Muscle of arm (tissue), 14 donors: ENCODE measurements around the gene FAM180B. TPM values are rescaled to one million over a fixed set of nuclear protein-coding genes. Genes with fewer than 3 reads are reported as not detected.
A peak's percentile ranks its signal among the peaks of the same experiment; 100 is the strongest.
"Not testable (repeated sequence)": the region's sequence is repeated elsewhere in the genome, so short reads cannot be mapped to it uniquely, and the experiment has no call there.

ENCODE experiments used
- DNase-seq: peaks from one replicate; pipeline ENCODE4 v3.0.0-alpha.2; 2013
- long read RNA-seq, 11 donors: transcript quantifications; one replicate each; lab custom pipeline, GENCODE V29; 2026
- polyA plus RNA-seq, 12 donors: library from polyadenylated mRNA; unstranded; fragments of 120-200 nt; gene quantifications; one replicate each; pipeline ENCODE4 v1.2.1, GENCODE V29; 2013; ENCODE audit not compliant: insufficient read length in 12 of 12

FAM180B gene
- 1 to 10 TPM in 10 of 12 donors, not detected in 2; 2.2 to 4.2 (median 3.1) TPM for polyA plus RNA-seq
- long read RNA-seq, donor 1: 0 reads
- long read RNA-seq, donor 2, partial matches to known transcripts: 0 of 1 reads
- long read RNA-seq, donor 2, other reads (novel, unspliced or antisense): 0 of 1 reads
- long read RNA-seq, donor 3, partial matches to known transcripts: 0 of 2 reads
- long read RNA-seq, donor 3, other reads (novel, unspliced or antisense): 0 of 2 reads
- long read RNA-seq, donor 4: 0 reads
- long read RNA-seq, donor 5: 0 reads
- long read RNA-seq, donor 6: 0 reads
- long read RNA-seq, donor 7: 0 reads
- long read RNA-seq, donor 8, partial matches to known transcripts: 5 of 5 reads
- long read RNA-seq, donor 8, other reads (novel, unspliced or antisense): 0 of 5 reads
- long read RNA-seq, donor 9, partial matches to known transcripts: 0 of 1 reads
- long read RNA-seq, donor 9, other reads (novel, unspliced or antisense): 0 of 1 reads
- long read RNA-seq, donor 10: 0 reads
- long read RNA-seq, donor 11: 0 reads

GRCh38 chr11:47586098-47586855 lies at the start of gene FAM180B:
Gene FAM180B, plus strand, starts transcription at chr11:47586678. Its CDS starts 91 bp downstream, at chr11:47586769.
- DNase-seq: peak; percentile 72

- DNase-seq: peak; percentile 44
Measured at GRCh38 chr11:47536915-47537314, 49.6 kb upstream of the FAM180B start.

GRCh38 chr11:47538741-47539565 lies 47.5 kb upstream of the FAM180B start:
- DNase-seq: no peak

GRCh38 chr11:47539681-47540039 lies 46.8 kb upstream of the FAM180B start:
- no peak for DNase-seq

GRCh38 chr11:47541070-47541469 lies 45.4 kb upstream of the FAM180B start:
- no peak for DNase-seq

- DNase-seq: no peak
Measured at GRCh38 chr11:47545298-47545697, 41.2 kb upstream of the FAM180B start.

- not testable (repeated sequence) for DNase-seq
Measured at GRCh38 chr11:47546274-47546673, 40.2 kb upstream of the FAM180B start.

GRCh38 chr11:47550288-47551047 lies 36.0 kb upstream of the FAM180B start:
- no peak for DNase-seq

GRCh38 chr11:47551086-47551485 lies 35.4 kb upstream of the FAM180B start:
- no peak for DNase-seq

GRCh38 chr11:47552056-47552565 lies 34.4 kb upstream of the FAM180B start:
- peak; percentile 31 for DNase-seq

- peak; percentile 87 for DNase-seq
Measured at GRCh38 chr11:47552566-47553405, 33.7 kb upstream of the FAM180B start, which contains the start of gene CELF1. Gene CELF1, minus strand, starts transcription at chr11:47553132. Its CDS starts 53,609 bp downstream, at chr11:47499523.

- DNase-seq: no peak
Measured at GRCh38 chr11:47553406-47553743, 33.1 kb upstream of the FAM180B start.

- not testable (repeated sequence) for DNase-seq
Measured at GRCh38 chr11:47557004-47557403, 29.5 kb upstream of the FAM180B start.

GRCh38 chr11:47558695-47559094 lies 27.8 kb upstream of the FAM180B start:
- no peak for DNase-seq

GRCh38 chr11:47560426-47560825 lies 26.1 kb upstream of the FAM180B start:
- DNase-seq: no peak

GRCh38 chr11:47562393-47562792 lies 24.1 kb upstream of the FAM180B start:
- DNase-seq: not testable (repeated sequence)

- not testable (repeated sequence) for DNase-seq
Measured at GRCh38 chr11:47564366-47564765, 22.1 kb upstream of the FAM180B start.

GRCh38 chr11:47564933-47565339 lies 21.5 kb upstream of the FAM180B start:
- DNase-seq: no peak

GRCh38 chr11:47565340-47566148 lies 20.9 kb upstream of the FAM180B start, which contains the start of gene PTPMT1:
Gene PTPMT1, plus strand, starts transcription at chr11:47565599. Its CDS starts 24 bp downstream, at chr11:47565623.
- peak; percentile 46 for DNase-seq
